MM.1S (cell line): ENCODE results near the gene TMOD4.

Experiments
- DNase-seq: peaks from one replicate; pipeline ENCODE4 v3.0.0-alpha.2; 2015
- H2AFZ ChIP-seq: fragments of 300-600 bp; sonication (generic); 2 replicates; pipeline ENCODE4 v1.6.0; 2016; ENCODE audit warnings: antibody characterized with exemption, low read length
- H3F3A ChIP-seq: fragments of 300-600 bp; sonication (generic); 2 replicates; pipeline ENCODE4 v1.6.1; 2016; ENCODE audit warnings: mild to moderate bottlenecking, antibody characterized with exemption, low read length, moderate library complexity, mixed read lengths; ENCODE audit not compliant: insufficient read depth
- H3K27ac ChIP-seq: fragments of 300-600 bp; sonication (generic); 2 replicates; pipeline ENCODE4 v1.5.1; 2016; ENCODE audit warnings: mild to moderate bottlenecking, low read length
- H3K27me3 ChIP-seq: fragments of 300-600 bp; sonication (generic); replicated peaks from 2 replicates; pipeline ENCODE4 v1.6.0; 2016; ENCODE audit warnings: low read length; ENCODE audit not compliant: insufficient read depth
- H3K36me3 ChIP-seq: fragments of 300-600 bp; sonication (generic); replicated peaks from 2 replicates; pipeline ENCODE4 v1.6.1; 2016; ENCODE audit warnings: mild to moderate bottlenecking, low read length, mixed read lengths; ENCODE audit not compliant: insufficient read depth
- H3K4me1 ChIP-seq: fragments of 300-600 bp; sonication (generic); 2 replicates; pipeline ENCODE4 v1.6.1; 2016; ENCODE audit warnings: low read length, mixed read lengths
- H3K4me2 ChIP-seq: fragments of 300-600 bp; sonication (generic); 2 replicates; pipeline ENCODE4 v1.6.0; 2016; ENCODE audit warnings: low read depth, low read length
- H3K4me3 ChIP-seq: fragments of 300-600 bp; sonication (generic); 2 replicates; pipeline ENCODE4 v1.5.1; 2016; ENCODE audit warnings: low read length, mixed read lengths
- H3K79me2 ChIP-seq: fragments of 300-600 bp; sonication (generic); 2 replicates; pipeline ENCODE4 v1.6.1; 2016; ENCODE audit warnings: mixed run types, low read length, mixed read lengths
- H3K9ac ChIP-seq: fragments of 300-600 bp; sonication (generic); 2 replicates; pipeline ENCODE4 v1.6.1; 2016; ENCODE audit warnings: low read length, mixed read lengths
- H3K9me2 ChIP-seq: fragments of 300-600 bp; sonication (generic); replicated peaks from 2 replicates; pipeline ENCODE4 v1.6.1; 2016; ENCODE audit warnings: mild to moderate bottlenecking, low read length, mixed read lengths; ENCODE audit not compliant: insufficient read depth
- H3K9me3 ChIP-seq: fragments of 300-600 bp; sonication (generic); replicated peaks from 2 replicates; pipeline ENCODE4 v1.6.1; 2016; ENCODE audit warnings: mild to moderate bottlenecking, low read length, mixed read lengths; ENCODE audit not compliant: insufficient read depth
- H4K20me1 ChIP-seq: fragments of 300-600 bp; sonication (generic); 2 replicates; pipeline ENCODE4 v1.6.1; 2016; ENCODE audit warnings: mild to moderate bottlenecking, low read length, moderate library complexity, mixed read lengths; ENCODE audit not compliant: insufficient read depth
- EZH2 ChIP-seq: fragments of 300-600 bp; sonication (generic); optimal IDR thresholded peaks from 2 replicates; pipeline ENCODE3; 2017; ENCODE audit warnings: low read depth, mild to moderate bottlenecking, antibody characterized with exemption, low read length, mixed read lengths
- EZH2phosphoT487 ChIP-seq: fragments of 300-600 bp; sonication (generic); IDR thresholded peaks from 2 replicates; pipeline ENCODE4 v1.6.1; 2018; ENCODE audit warnings: antibody characterized with exemption, low read length
- TF ChIP-seq, protein P1 (sequence below): fragments of 300-600 bp; sonication (generic); IDR thresholded peaks from 2 replicates; pipeline ENCODE4 v1.5.1; 2016; ENCODE audit warnings: antibody characterized with exemption, low read length, mixed read lengths

The TMOD4 gene

GRCh38 chr1:151157067-151157531, 18.7 kb downstream of the TMOD4 start:
- TF ChIP-seq, protein P1, sequence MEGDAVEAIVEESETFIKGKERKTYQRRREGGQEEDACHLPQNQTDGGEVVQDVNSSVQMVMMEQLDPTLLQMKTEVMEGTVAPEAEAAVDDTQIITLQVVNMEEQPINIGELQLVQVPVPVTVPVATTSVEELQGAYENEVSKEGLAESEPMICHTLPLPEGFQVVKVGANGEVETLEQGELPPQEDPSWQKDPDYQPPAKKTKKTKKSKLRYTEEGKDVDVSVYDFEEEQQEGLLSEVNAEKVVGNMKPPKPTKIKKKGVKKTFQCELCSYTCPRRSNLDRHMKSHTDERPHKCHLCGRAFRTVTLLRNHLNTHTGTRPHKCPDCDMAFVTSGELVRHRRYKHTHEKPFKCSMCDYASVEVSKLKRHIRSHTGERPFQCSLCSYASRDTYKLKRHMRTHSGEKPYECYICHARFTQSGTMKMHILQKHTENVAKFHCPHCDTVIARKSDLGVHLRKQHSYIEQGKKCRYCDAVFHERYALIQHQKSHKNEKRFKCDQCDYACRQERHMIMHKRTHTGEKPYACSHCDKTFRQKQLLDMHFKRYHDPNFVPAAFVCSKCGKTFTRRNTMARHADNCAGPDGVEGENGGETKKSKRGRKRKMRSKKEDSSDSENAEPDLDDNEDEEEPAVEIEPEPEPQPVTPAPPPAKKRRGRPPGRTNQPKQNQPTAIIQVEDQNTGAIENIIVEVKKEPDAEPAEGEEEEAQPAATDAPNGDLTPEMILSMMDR: no peak
- TF ChIP-seq EZH2 (no peak), EZH2phosphoT487 (no peak)
- H3K4me2 ChIP-seq: no peak overlapping the region
- no peak overlapping the region for H3K9ac ChIP-seq
- H3K79me2 ChIP-seq: no peaks in the 10 kb centered on the region
- H3F3A ChIP-seq: no peaks in the 10 kb centered on the region
- H3K27me3 ChIP-seq: no peaks in the 10 kb centered on the region
- no peaks in the 10 kb centered on the region for H3K36me3 ChIP-seq
- H3K27ac ChIP-seq: no peak overlapping the region
- H3K4me3 ChIP-seq: no peak overlapping the region
- no peaks in the 10 kb centered on the region for H4K20me1 ChIP-seq
- no peaks in the 10 kb centered on the region for H3K9me2 ChIP-seq
- H3K9me3 ChIP-seq: no peaks in the 10 kb centered on the region
- H3K4me1 ChIP-seq: no peaks in the 10 kb centered on the region
- H2AFZ ChIP-seq: no peak overlapping the region
- no peak for DNase-seq

- no peaks in the 10 kb centered on the region for H3K9me2 ChIP-seq
- TF ChIP-seq EZH2 (no peak), EZH2phosphoT487 (no peak)
- TF ChIP-seq, protein P1: no peak
- H3K9ac ChIP-seq: no peak within 1 kb of the TSS
- H3K36me3 ChIP-seq: no peaks in the 10 kb centered on the region
- no peaks in the 10 kb centered on the region for H3K9me3 ChIP-seq
- H3K27ac ChIP-seq: no peak within 1 kb of the TSS
- no peak within 1 kb of the TSS for H3K4me3 ChIP-seq
- H3K79me2 ChIP-seq: no peaks in the 10 kb centered on the region
- no peaks in the 10 kb centered on the region for H4K20me1 ChIP-seq
- H3K4me1 ChIP-seq: no peaks in the 10 kb centered on the region
- H3K4me2 ChIP-seq: no peak within 1 kb of the TSS
- no peak within 1 kb of the TSS for H2AFZ ChIP-seq
- DNase-seq: no peak
- H3F3A ChIP-seq: no peaks in the 10 kb centered on the region
- H3K27me3 ChIP-seq: no peaks in the 10 kb centered on the region
Measured at GRCh38 chr1:151156515-151156819, 19.3 kb downstream of the TMOD4 start, which contains the start of gene TNFAIP8L2. TNFAIP8L2 (plus strand) TSS chr1:151156649; CDS start chr1:151158698, 2,049 bp downstream.

- peaks cover 15% of the 10 kb centered on the region for H3K27me3 ChIP-seq
- peak overlapping the region; percentile 100; the same call in 1 of the 2 replicates for H3K4me2 ChIP-seq
- H3K9me2 ChIP-seq: no peaks in the 10 kb centered on the region
- H3K79me2 ChIP-seq: no peaks in the 10 kb centered on the region
- H3K36me3 ChIP-seq: no peaks in the 10 kb centered on the region
- peaks cover 8% of the 10 kb centered on the region; the same call in 1 of the 2 replicates for H3K4me1 ChIP-seq
- H3K4me3 ChIP-seq: no peak overlapping the region
- no peak overlapping the region for H3K9ac ChIP-seq
- no peaks in the 10 kb centered on the region for H3K9me3 ChIP-seq
- TF ChIP-seq, protein P1: no peak
- TF ChIP-seq EZH2: no peak
- no peak for TF ChIP-seq EZH2phosphoT487
- DNase-seq: no peak
- H3F3A ChIP-seq: no peaks in the 10 kb centered on the region
- H4K20me1 ChIP-seq: no peaks in the 10 kb centered on the region
- H2AFZ ChIP-seq: no peak overlapping the region
- H3K27ac ChIP-seq: no peak overlapping the region
Measured at GRCh38 chr1:151147665-151148064, 28.1 kb downstream of the TMOD4 start.
